BJ (cell line): Measurements from ENCODE around the gene GP1BA. TPM values are rescaled to one million over a fixed set of nuclear protein-coding genes. Genes with fewer than 3 reads are reported as not detected.
A peak's percentile ranks its signal among the peaks of the same experiment; 100 is the strongest.

Experiments used
- CTCF ChIA-PET: fragments of 350-600 bp; formaldehyde crosslinking; extraction: SDS; loops from one replicate; lab custom pipeline; 2021; ENCODE audit warnings: antibody characterized with exemption, inconsistent platforms; lab: Yijun Ruan, JAX
- POLR2A ChIA-PET: fragments of 300-600 bp; sonication (Branson Sonifier 250); formaldehyde crosslinking; extraction: SDS; loops from one replicate; lab custom pipeline; 2021; ENCODE audit warnings: antibody characterized with exemption; lab: Charles Lee
- DNase-seq: peaks from one replicate; pipeline ENCODE4 v3.0.0-alpha.2; 2011; ENCODE audit warnings: low read depth
- H3K27me3 ChIP-seq: 2 replicates; pipeline ENCODE4 v1.6.0; 2011; ENCODE audit warnings: low read length; ENCODE audit not compliant: control insufficient read depth, insufficient read depth
- H3K36me3 ChIP-seq: 2 replicates; pipeline ENCODE4 v1.5.1; 2011; ENCODE audit warnings: low read length; ENCODE audit not compliant: control insufficient read depth, insufficient read depth
- H3K4me3 ChIP-seq: 2 replicates; pipeline ENCODE4 v1.5.1; 2011; ENCODE audit warnings: low read depth, mild to moderate bottlenecking, control low read depth, low read length
- CTCF ChIP-seq: IDR thresholded peaks from 2 replicates; pipeline ENCODE4 v1.5.1; 2011; ENCODE audit warnings: low read depth, mild to moderate bottlenecking, control low read depth, inconsistent platforms, low read length, moderate library complexity; ENCODE audit not compliant: insufficient read depth
- polyA plus RNA-seq: library from polyadenylated mRNA; depleted of rRNA; stranded (reverse); fragments of >200 nt; gene quantifications from 2 replicates; pipeline ENCODE4 v1.2.3, GENCODE V29; 2011

Gene GP1BA
- polyA plus RNA-seq, 1 experiment: not detected

GRCh38 chr17:4940555-4941318, 8.7 kb downstream of the GP1BA start:
- ChIA-PET POLR2A (interaction anchor here (0.6 to 1.7 kb wide), 4 partner anchors 8 to 31 kb away, joined by 3 to 9 read pairs (median 5); partner anchors contain the start of gene SPAG7), CTCF (interaction anchor here (0.6 to 2.7 kb wide), 10 partner anchors 12 to 55 kb away, joined by 3 to 17 read pairs (median 4); partner anchors contain the start of genes CAMTA2 and CHRNE)
- DNase-seq: no peak
- H3K36me3 ChIP-seq: peaks cover 27% of the 10 kb centered on the region
- H3K27me3 ChIP-seq: no peaks in the 10 kb centered on the region
- peak overlapping the region; percentile 72 for H3K4me3 ChIP-seq
- no peak for TF ChIP-seq CTCF

GRCh38 chr17:4941319-4941610, 9.2 kb downstream of the GP1BA start:
- Histone ChIP-seq H3K27me3 (no peaks in the 10 kb centered on the region), H3K36me3 (peaks cover 31% of the 10 kb centered on the region), H3K4me3 (peak overlapping the region; percentile 72)
- no peak for DNase-seq
- CTCF ChIA-PET: interaction anchor here (1.5 kb wide), 1 partner anchor 17 kb away, joined by 6 read pairs; no protein-coding TSS in a partner anchor
- POLR2A ChIA-PET: no interaction called here
- TF ChIP-seq CTCF: no peak

- no peak overlapping the region for H3K4me3 ChIP-seq
- no peak for DNase-seq
- H3K36me3 ChIP-seq: peaks cover 22% of the 10 kb centered on the region
- H3K27me3 ChIP-seq: no peaks in the 10 kb centered on the region
- CTCF ChIA-PET: interaction anchor here (1.2 kb wide), 1 partner anchor 13 kb away, joined by 4 read pairs; no protein-coding TSS in a partner anchor
- TF ChIP-seq CTCF: no peak
- POLR2A ChIA-PET: no interaction called here
Observed at GRCh38 chr17:4942760-4943508, 10.9 kb downstream of the GP1BA start.

GRCh38 chr17:4944163-4944553, 12.1 kb downstream of the GP1BA start:
- CTCF ChIA-PET: no interaction called here

More at GRCh38 chr17:4944163-4944553, 12.1 kb downstream of the GP1BA start:
- peaks cover 20% of the 10 kb centered on the region for H3K36me3 ChIP-seq
- POLR2A ChIA-PET: no interaction called here
- H3K27me3 ChIP-seq: no peaks in the 10 kb centered on the region
- no peak for DNase-seq
- no peak for TF ChIP-seq CTCF
- H3K4me3 ChIP-seq: no peak overlapping the region
